ENCODE data around the gene EMX2. TPM values are rescaled to one million over a fixed set of nuclear protein-coding genes. Genes with fewer than 3 reads are reported as not detected.

Gene EMX2
- total RNA-seq, 3 donors from 2014 or later (not counting 1 experiment from before 2014, with no cell fraction given): not detected

DNA sequence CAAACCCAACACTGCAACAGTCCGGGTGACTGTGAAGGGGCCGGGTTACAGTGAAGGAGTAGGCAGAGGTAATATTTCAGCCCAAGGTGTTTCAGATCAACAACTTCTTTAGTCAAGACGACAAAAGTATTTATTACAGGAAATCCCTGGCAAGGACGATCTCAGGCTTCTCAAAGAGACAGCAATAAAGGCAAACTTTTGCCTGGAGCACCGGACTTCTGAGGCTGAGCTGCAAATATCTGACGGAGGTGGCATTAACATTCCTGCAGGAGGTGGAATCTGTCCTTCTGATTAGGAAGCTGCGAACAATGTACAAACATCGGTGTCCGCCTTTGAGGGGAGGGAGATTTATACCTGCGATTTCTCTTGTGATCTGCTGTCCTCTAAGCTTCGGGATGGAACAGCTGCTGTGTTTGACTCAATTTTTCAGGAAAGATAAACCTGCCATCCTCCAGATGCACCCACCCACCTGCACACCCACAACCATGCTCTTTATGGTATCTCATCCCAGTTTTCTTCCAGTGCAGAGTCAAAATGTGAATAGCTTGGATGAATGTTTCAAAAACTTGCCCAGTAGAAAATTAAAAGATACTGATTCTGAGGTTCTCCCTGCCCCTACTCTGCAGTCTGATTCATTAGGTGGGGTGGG is 32.1 kb downstream of the EMX2 start:
- Histone ChIP-seq H3K27me3 (ENCODE audit: control insufficient read depth, insufficient read depth, low read length) (no peaks in the 10 kb centered on the region), H3K4me1 (ENCODE audit: control insufficient read depth, insufficient read depth, low read length) (no peaks in the 10 kb centered on the region), H3K36me3 (ENCODE audit: control insufficient read depth, insufficient read depth, low read length) (no peaks in the 10 kb centered on the region), H3K9me3 (ENCODE audit: control insufficient read depth, insufficient read depth, low read length) (no peaks in the 10 kb centered on the region), H3K4me3 (ENCODE audit: low read length) (no peak overlapping the region), H3K27ac (ENCODE audit: low read length) (no peak overlapping the region)
- Mint-ChIP-seq H3K4me3 (no peak overlapping the region), H3K9me3 (no peaks in the 10 kb centered on the region), H3K4me1 (no peaks in the 10 kb centered on the region), H3K36me3 (no peaks in the 10 kb centered on the region), H3K27me3 (ENCODE audit: low read depth in 2 of 2) (peaks cover 18 to 53% of the 10 kb centered on the region in 2 donors), H3K27ac (no peak overlapping the region)
- no peak for ATAC-seq
- WGBS (ENCODE audit: insufficient coverage): 54% methylated on average over 9 of the region's 11 CpGs
- DNase-seq: no peak
- intact Hi-C loops (cut with micrococcal nuclease): no loop called here
- TF ChIP-seq, protein P1, sequence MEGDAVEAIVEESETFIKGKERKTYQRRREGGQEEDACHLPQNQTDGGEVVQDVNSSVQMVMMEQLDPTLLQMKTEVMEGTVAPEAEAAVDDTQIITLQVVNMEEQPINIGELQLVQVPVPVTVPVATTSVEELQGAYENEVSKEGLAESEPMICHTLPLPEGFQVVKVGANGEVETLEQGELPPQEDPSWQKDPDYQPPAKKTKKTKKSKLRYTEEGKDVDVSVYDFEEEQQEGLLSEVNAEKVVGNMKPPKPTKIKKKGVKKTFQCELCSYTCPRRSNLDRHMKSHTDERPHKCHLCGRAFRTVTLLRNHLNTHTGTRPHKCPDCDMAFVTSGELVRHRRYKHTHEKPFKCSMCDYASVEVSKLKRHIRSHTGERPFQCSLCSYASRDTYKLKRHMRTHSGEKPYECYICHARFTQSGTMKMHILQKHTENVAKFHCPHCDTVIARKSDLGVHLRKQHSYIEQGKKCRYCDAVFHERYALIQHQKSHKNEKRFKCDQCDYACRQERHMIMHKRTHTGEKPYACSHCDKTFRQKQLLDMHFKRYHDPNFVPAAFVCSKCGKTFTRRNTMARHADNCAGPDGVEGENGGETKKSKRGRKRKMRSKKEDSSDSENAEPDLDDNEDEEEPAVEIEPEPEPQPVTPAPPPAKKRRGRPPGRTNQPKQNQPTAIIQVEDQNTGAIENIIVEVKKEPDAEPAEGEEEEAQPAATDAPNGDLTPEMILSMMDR (IDR thresholded peaks at IDR 0.05): no peak

DNA sequence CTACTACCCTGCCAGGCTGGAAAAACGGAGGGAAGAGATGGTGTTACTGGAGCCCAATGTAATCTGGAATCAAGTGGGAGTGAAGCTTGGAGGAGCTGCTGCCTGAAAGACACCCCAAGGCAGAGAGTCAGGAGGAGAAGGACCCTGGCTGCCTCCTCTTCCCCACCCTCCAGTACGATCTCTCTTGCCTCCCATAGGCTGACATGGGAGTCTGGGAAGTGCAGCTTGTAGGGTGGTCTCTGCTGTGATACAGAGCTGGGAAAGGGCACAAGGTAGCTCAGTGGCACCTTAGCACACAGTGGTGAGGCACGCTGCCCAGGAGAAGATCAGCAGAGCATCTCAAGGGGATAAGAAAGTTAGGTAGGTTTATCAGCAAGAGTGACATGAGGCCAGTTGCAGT is 35.9 kb downstream of the EMX2 start:
- intact Hi-C loops (cut with micrococcal nuclease): no loop called here
- Mint-ChIP-seq H3K36me3 (no peaks in the 10 kb centered on the region), H3K4me3 (no peak overlapping the region), H3K27ac (no peak overlapping the region), H3K27me3 (ENCODE audit: low read depth in 2 of 2) (peaks cover 11 to 48% of the 10 kb centered on the region in 2 donors), H3K9me3 (no peaks in the 10 kb centered on the region), H3K4me1 (no peaks in the 10 kb centered on the region)
- no peaks in the 10 kb centered on the region for H3K27me3 ChIP-seq (ENCODE audit: control insufficient read depth, insufficient read depth, low read length)
- ATAC-seq: no peak
- TF ChIP-seq, protein P1 (IDR thresholded peaks at IDR 0.05): no peak
- no peak overlapping the region for H3K4me3 ChIP-seq (ENCODE audit: low read length)
- DNase-seq: no peak
- no peaks in the 10 kb centered on the region for H3K4me1 ChIP-seq (ENCODE audit: control insufficient read depth, insufficient read depth, low read length)
- no peak overlapping the region for H3K27ac ChIP-seq (ENCODE audit: low read length)
- 70% methylated on average over 2 of the region's 3 CpGs for WGBS (ENCODE audit: insufficient coverage)
- no peaks in the 10 kb centered on the region for H3K9me3 ChIP-seq (ENCODE audit: control insufficient read depth, insufficient read depth, low read length)
- no peaks in the 10 kb centered on the region for H3K36me3 ChIP-seq (ENCODE audit: control insufficient read depth, insufficient read depth, low read length)

GRCh38 chr10:117578999-117579590 is 36.5 kb downstream of the EMX2 start:
- H3K27me3 Mint-ChIP-seq (ENCODE audit: low read depth in 2 of 2): peaks cover 11 to 46% of the 10 kb centered on the region in 2 donors
- Histone ChIP-seq H3K36me3 (ENCODE audit: control insufficient read depth, insufficient read depth, low read length) (no peaks in the 10 kb centered on the region), H3K9me3 (ENCODE audit: control insufficient read depth, insufficient read depth, low read length) (no peaks in the 10 kb centered on the region), H3K4me3 (ENCODE audit: low read length) (no peak overlapping the region), H3K27me3 (ENCODE audit: control insufficient read depth, insufficient read depth, low read length) (no peaks in the 10 kb centered on the region), H3K4me1 (ENCODE audit: control insufficient read depth, insufficient read depth, low read length) (no peaks in the 10 kb centered on the region), H3K27ac (ENCODE audit: low read length) (no peak overlapping the region)
- H3K9me3 Mint-ChIP-seq: no peaks in the 10 kb centered on the region
- 79% methylated on average over 5 of the region's 5 CpGs for WGBS (ENCODE audit: insufficient coverage)
- intact Hi-C loops (cut with micrococcal nuclease): no loop called here
- ATAC-seq (no peak), DNase-seq (no peak)
- H3K27ac Mint-ChIP-seq: no peak overlapping the region
- no peak overlapping the region for H3K4me3 Mint-ChIP-seq
- TF ChIP-seq, protein P1 (IDR thresholded peaks at IDR 0.05): no peak
- H3K36me3 Mint-ChIP-seq: no peaks in the 10 kb centered on the region
- no peaks in the 10 kb centered on the region for H3K4me1 Mint-ChIP-seq

All from natural killer cell (primary cell).